OCI-M2 (cell line): ENCODE measurements around the gene STIL.
"Not testable (repeated sequence)": the region's sequence is repeated elsewhere in the genome, so short reads cannot be mapped to it uniquely, and the experiment has no call there.

ENCODE experiments used
- DNase-seq: peaks from one replicate; lab custom pipeline; 2025; ENCODE audit not compliant: unreplicated experiment; lab: John Stamatoyannopoulos, UW

The STIL gene

DNA sequence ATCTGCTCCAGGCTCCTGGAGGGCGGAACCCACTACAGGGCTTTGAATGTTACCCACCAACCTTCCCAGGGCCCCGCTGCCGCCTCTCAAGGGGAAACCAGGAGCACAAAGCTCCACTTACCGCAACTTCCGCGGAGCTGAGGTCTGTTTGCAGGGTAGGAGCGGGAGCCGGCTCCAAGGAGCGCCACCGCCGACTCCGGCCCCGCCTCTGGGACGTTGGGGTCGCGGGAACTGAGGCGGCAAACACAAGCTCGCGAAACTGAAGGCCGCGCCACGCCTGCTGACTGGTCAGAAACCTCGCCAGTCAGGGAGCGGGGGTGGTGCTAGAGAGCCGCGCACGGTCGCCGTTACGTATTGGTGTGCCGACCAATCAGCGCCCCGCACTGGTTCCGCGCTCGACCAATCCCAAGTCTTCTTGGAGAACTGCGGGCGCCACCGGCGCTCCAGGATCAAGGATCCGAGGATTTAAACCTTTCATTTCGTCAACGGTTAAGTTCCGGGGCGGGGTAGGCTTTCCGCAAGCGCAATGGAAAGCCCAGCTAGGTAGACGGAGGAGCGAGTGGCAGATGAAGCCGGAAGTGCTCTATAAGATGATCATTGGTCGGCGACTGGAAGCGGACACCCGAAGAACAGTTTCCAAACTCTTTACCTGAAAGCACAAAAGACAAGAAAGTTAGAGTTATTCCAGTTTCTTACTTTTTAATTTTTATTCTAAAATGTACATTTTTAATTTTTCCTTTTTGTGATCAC, at the start of gene STIL:
Gene STIL (minus strand): TSS at position 233 of the 750 bp plus-strand sequence. CDS start 3,828 bp downstream, outside the sequence.
- DNase-seq: peak; percentile 90

DNA sequence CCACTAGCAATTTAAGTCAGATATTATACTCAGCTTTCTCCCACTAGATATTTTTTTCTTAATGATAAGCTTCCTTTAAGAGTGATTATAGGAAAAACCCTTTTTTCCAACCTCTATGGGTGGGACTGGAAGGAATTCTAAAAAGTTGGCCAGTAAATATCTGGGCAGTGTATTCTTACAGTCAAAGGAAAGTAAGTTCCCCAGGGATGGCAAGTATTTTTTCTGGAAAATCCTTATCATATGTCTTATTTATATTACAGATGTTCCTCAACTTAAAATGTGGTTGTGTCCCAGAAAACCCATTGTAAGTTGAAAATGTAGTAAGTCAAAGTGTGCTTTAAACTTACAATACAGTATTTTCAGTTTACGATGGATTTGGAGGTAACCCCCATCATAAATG, 48.9 kb upstream of the STIL start:
- no peak for DNase-seq

DNA sequence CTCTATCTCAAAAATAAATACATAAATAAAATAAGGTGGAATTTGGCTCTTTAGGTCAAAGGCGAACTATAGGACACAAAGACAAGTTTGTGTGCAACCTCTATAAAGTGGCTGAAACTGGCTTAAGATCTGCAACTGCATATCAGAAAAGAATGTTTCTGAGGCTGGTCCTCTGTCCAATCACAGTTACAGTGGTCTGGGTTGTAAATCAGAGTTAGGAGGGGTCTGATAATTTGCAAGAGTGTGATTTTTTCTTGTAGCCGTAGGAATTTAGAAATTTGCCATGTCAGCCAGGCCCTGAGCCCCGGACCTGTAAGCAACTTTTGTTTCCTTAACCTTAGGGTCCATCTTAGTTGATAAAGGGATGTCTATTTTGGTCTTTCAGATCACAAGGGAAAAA, 47.4 kb upstream of the STIL start:
- no peak for DNase-seq

DNA sequence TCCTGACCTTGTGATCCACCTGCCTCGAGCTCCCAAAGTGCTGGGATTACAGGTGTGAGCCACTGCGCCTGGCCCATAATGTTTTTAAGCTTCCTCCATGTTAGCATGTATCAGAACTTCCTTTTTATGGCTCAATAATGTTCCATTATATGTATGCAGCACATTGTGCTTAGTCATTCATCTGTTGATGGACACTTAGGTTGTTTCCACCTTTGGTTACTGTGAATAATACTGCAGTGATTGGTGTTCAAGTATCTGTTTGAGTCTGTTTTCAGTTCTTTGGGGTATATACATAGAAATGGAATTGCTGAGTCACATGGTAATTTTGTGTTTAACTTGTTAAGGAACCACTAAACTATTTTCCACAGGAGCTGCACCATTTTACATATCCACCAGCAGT, 37.4 kb upstream of the STIL start:
- no peak for DNase-seq

DNA sequence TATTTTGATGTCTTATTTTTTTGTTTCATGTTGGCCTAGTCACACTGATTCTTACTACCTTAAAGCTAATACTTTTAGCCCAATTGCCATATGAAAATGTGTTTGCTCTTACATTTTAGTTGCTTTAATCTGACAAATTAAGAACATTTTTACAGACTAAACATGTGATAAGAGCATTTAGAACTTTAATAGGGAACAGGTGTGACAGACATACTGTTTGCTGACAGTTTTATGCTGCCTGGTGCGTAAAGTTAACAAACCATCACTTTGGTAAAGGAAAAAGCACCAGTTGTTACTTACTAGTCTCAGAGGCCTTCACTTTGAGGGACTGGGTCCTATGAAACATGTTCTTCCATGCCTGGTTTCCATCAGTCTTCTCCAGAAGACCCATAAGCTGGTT, 34.3 kb upstream of the STIL start:
- DNase-seq: no peak

DNA sequence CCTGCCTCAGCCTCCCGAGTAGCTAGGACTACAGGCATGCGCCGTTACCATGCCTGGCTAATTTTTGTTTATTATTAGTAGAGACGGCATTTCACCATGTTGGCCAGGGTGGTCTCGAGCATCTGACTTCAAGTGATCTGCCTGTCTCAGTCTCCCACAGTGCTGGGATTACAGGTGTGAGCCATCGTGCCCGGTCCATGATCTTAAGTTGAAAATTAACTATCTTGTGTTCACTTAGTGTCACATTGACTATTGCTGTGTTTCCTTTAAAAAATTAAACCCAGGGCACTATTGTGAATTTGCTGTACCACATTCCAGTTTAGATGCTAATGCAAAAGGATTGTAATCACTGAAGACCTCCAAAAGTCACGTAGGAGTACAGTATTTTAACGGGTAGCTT, 33.8 kb upstream of the STIL start:
- DNase-seq: no peak

DNA sequence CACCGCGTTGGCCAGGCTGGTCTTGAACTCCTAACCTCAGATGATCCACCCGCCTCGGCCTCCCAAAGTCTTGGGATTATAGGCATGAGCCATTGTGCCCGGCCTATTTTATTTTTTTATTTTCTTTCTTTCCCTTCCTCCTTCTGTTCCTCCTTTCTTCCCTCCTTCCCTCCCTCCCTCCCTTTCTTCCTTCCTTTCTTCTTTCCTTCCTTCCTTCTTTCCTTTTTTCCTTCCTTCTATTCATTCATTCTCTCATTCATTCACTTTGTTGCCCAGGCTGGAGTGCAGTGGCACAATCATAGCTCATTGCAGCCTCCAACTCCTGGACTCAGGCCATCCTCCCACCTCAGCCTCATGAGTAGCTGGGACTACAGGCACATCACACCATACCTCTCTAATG, 33.0 kb upstream of the STIL start:
- DNase-seq: not testable (repeated sequence)

DNA sequence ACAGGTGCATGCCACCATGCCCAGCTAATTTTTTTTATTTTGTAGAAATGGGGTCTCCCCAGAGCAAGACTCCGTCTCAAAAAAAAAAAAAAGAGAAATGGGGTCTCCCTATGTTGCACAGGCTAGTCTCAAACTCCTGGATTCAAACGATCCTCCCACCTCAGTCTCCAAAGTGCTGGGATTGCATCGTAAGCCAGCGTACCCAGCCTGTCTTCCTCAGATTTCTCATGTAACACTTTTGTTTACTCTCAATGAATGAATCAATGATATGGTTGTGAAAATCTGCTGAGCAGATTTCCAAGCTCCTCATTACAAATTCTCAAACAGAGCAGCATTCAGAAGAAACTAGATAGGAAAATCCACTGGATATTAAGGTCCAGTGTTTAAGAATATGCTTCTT, 26.3 kb upstream of the STIL start:
- no peak for DNase-seq

DNA sequence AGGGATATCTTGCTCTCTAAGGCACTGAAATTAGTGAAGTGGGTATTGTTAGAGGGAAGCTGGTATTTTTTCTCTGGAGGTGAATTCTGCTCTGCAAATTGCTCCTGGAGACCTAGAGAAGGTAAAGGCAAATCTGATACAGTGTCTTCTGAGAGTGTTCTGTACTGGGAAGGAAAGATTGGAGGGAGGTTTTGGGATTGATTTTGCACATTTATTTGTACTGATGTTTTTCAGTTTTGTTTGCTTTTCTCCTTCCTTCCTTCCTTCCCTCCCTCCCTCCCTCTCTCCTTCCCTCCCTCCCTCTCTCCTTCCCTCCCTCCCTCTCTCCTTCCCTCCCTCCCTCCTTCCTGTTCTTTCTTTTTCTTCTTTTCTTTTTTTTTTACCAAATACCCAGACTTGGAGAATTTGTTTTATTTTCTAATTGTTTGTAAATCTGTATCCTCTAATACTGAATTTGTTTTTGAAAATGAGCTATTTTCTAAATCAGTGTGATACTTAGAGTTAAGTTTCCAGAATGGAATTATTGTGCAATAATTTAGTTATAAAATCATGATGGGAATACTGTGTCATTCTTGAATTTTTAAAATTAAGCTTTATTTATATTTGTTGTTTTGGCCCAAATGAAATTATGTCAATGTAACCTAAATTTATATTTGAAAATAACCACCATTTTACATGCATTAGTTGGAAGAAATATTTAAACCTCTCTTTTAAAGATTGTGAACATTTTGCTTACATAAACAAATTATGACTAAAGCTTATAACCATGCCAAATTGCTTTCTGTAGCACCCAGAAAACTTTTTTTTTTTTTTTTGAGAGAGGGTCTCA, 24.5 kb upstream of the STIL start:
- no peak for DNase-seq

DNA sequence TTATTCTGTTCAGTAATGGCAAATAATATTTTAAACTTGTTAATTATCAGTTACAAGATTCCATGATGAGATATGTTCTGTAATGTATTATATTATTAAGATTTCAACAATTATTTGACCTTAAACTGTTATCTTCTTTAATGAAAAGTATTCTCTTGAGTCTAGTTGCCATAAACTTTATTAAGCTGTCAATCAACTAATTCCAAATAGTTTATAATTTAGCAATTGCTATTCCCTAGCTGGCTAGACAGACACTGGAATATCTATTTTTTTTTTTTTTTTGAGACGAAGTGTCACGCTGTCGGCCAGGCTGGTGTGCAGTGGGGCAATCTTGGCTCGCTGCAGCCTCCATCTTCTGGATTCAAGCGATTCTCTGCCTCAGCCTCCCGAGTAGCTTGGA, 23.4 kb upstream of the STIL start:
- DNase-seq: no peak

DNA sequence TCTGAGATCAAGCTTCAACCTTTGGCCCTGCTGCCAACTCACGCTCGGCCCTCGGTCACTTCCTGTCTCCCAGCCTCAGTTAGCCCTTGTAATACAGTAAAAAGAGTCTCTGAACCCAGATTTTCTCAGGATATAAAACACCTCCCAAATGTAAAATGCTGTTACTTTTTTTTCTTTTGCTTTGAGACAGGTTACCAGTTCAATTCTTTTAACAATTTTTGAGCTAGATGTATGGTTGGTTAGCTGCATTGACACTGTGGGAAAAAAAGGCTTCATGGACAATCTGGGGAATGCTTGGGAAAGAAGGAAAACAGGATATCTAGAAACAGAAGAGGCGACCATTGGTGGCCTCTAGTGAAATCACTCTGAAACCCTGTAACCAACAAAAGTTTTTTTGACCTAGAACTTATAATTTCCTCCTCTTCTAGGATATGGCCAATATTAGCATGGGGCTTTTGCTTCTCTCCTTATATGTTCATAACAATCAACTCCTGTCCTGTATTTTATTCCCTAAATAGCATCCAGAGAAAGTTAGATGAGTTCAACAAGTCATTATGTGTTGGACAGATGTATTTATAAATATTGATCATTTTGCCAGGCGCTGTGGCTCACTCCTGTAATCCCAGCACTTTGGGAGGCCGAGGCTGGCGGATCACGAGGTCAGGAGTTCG, 21.0 kb upstream of the STIL start:
- no peak for DNase-seq

DNA sequence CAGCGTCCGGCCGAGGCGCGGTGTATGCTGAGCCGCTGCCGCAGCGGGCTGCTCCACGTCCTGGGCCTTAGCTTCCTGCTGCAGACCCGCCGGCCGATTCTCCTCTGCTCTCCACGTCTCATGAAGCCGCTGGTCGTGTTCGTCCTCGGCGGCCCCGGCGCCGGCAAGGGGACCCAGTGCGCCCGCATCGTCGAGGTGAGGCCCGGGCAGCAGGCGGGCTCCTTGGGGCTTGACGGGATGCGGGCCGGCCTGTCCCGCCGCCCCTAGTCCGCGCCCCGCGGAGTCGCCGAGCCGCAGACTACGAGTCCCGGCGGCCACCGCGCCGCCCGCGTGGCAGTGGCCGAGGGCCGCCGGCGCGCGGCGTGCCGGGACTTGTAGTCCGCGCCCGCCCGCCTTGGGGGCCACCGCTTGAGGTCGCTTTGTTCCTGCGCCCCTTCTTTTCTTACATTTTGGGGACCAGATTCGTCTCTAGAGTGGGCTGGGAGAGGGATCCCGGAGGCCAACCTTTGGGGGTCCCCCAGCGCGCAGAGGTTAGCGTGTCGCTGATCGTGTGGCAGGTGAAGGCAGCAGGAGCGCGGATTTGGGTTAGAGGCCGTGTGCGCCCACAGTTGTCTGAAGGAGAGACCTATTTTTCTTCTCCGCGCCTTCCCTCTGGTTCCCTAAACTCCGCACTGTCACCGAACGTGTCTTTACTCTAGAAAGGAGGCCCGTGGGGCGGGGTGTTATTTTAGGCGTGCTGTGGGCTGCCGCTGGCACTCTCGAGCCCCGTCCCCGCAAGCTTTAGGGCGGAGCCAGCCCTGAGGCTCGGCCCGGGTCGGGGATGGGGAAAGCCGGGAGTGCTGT, 20.2 kb upstream of the STIL start:
- no peak for DNase-seq

DNA sequence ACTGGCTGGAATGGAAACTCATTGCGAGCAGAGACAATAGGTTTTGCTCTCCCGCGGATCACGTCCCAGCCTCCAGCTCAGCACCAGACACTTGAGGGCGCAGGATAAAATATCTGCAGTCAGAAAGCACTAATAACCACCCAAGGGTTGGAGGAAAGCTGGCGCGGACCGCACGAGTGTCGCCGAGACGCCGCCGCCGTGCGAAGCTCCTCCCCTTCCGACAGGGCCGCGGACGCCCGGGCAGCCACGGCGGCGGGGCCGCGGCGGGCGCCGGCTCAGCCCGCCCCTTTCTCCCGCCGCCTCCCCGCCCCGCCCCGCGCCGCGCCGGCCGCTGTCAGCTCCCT, 19.6 kb upstream of the STIL start, which contains the start of gene CMPK1:
Gene CMPK1 (plus strand): TSS at position 213 of the 344 bp plus-strand sequence. CDS start 156 bp downstream, outside the sequence.
- DNase-seq: peak; percentile 39

DNA sequence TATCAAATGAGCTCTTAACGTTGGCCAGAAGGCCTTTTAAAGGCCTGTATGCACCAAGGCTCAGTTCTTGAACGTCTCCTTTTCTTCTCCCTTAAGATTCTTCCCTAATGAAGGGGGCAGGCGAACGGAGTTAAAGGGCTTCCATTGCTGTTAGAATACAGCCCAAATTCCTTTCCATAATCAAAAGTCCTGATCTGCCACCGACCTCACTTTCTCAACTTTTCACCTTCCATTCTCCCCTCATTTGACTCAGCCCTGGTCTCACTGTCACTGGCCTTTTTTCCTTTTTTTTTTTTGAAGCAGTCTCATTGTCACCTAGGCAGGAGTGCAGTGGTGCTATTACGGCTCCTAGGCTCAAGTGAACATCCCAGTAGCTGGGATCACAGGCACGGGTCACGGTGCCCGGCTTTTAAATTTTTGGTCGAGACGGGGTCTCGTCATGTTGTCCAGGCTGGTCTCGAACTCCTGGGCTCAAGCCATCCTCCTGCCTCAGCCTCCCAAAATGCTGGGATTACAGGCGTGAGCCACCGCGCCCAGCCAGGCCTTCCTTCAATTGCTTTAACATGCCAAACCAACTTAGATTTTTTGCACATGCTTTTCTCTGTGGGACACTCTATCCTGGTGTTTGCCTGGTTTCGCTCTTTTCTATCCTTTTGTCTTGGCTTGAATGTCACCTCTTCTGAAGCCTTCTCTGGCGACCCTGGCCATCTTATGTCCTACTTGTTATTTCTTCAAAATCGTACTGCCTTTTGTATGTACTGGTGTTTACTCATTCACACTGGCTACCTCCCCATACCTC, 19.0 kb upstream of the STIL start:
- DNase-seq: no peak

DNA sequence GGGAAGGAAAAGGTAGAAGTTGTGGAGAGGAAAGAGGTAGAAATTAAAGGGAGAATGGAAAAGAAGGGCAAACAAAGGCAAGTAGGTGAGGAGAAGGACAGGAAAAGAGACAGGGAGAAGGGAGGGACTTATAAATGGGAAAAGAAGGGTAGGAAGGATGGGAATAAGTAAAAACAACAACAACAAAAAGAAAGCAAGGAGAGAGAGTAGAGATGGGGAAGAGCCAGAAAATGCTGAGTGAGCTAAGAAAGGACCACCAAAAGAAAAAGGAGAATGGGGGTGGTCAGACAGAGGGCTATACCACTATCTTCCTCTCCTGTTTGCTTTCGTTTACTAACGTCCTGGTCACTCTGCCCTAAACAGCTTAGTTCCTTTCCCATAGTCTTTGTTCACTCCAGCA, 17.9 kb upstream of the STIL start:
- DNase-seq: no peak

DNA sequence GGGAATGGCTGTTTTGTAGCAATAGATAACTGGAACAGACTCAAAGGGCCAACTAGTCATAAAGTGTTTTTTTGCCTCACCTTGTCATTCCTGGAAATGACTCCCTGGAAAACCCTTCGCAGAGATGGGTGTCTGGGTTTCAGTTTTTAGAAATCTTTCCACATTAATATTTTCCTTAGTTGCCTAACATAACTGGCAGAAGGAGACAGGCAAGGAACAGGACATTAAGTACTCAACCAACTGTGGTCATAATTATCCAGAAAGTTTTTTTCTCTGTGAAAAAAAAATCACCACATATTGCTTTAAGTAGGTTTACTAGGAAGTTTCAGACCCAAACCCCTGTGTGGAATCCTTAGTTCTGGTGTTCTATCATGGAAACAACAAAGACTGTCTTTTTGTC, 16.3 kb upstream of the STIL start:
- no peak for DNase-seq

DNA sequence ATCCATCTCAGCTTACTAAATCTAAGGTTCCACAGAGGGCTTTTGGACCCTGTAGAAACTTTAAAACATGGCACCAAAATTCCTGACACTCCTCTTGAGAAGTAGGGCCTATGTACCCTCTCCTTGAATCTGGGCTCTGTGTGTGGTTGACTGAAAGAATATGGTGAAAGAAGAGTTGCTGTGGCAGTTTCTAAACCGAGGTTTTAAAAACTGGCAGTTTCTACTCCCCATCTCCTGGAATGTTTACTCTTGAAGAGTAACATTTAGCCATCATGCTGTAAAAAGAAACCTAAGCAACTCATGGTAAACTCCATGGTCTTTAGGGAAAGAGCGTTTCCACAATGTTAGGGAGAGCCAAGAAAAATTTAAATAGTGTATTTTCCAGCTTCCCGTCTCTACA, 15.0 kb upstream of the STIL start:
- DNase-seq: no peak

DNA sequence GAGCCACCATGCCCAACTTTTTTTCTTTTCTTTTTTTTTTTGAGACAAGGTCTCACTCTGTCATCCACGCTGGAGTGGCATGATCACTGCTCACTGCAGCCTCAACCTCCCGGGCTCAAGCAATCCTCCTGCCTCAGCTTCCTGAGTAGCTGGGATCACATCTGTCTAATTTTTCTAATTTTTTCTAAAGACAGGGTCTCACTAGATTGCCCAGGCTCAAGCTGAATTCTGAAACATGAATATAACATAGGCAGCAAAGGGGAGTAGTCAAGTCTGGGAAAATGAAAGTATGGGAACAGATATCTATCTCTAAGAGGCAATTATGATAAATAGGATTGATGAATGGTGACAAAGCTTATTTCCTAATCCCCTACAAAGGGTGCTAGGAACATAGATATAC, 12.3 kb upstream of the STIL start:
- DNase-seq: no peak

DNA sequence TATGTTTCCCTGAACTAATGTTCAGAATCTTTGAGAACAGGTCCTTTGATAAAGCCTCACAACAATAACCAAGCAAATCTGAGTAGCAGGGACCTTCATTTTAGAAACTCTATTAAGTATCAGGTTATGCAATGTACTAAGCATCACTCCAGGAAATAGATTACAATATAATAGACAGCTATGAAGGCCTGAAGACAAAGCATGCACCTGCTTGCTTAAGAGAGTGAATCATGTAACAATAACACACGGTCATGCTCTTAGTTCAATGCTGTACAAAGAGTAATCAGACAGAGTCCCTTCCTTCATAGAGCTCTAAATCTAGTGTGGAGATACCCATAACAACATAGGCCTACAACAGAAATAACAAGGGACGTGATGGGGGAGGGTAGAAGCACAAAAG, 11.6 kb upstream of the STIL start:
- no peak for DNase-seq

DNA sequence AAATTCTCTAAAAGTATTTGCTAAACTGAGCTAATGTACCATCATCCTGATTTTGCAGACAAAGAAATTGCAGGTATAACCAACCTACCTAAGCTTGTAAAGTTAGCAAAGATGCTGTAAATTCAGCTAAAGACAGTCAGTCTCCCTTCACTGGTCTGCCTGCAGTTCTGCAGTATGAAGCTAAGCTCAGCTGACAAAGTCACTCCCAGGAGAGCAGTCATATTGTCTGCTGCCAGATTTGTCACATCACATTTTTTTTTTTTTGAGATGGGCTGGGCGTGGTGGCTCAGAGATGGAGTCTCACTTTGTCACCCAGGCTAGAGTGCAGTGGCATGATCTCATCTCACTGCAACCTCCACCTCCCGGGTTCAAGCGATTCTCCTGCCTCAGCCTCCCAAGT, 10.7 kb upstream of the STIL start:
- no peak for DNase-seq
